ENCODE data around the gene CALHM6. TPM values are rescaled to one million over a fixed set of nuclear protein-coding genes. Genes with fewer than 3 reads are reported as not detected.

CALHM6 gene
- total RNA-seq, 1 donor from 2014 or later = 0.79 TPM

- no peak for TF ChIP-seq CTCF (IDR thresholded peaks at IDR 0.05; ENCODE audit: insufficient read depth, low read length, severe bottlenecking)
- no peak for FAIRE-seq
- H3K36me3 ChIP-seq (ENCODE audit: control insufficient read depth, insufficient read depth, low read length) = peaks cover 9% of the 10 kb centered on the region
Measured at GRCh38 chr6:116437656-116438055, 23.5 kb upstream of the CALHM6 start.

GRCh38 chr6:116438590-116439448, 22.4 kb upstream of the CALHM6 start:
- DNase-seq (ENCODE audit: low read depth) (no peak), FAIRE-seq (no peak)
- TF ChIP-seq CTCF (IDR thresholded peaks at IDR 0.05; ENCODE audit: insufficient read depth, low read length, severe bottlenecking) = no peak
- no peak overlapping the region for H3K4me3 ChIP-seq (ENCODE audit: low read depth, low read length)
- H3K36me3 ChIP-seq (ENCODE audit: control insufficient read depth, insufficient read depth, low read length) = peaks cover 5% of the 10 kb centered on the region
- no peaks in the 10 kb centered on the region for H3K27me3 ChIP-seq (ENCODE audit: control insufficient read depth, insufficient read depth, low read length)

More at GRCh38 chr6:116437656-116438055, 23.5 kb upstream of the CALHM6 start:
- DNase-seq (ENCODE audit: low read depth) = no peak
- no peak overlapping the region for H3K4me3 ChIP-seq (ENCODE audit: low read depth, low read length)
- H3K27me3 ChIP-seq (ENCODE audit: control insufficient read depth, insufficient read depth, low read length) = no peaks in the 10 kb centered on the region

- no peak for TF ChIP-seq CTCF (IDR thresholded peaks at IDR 0.05; ENCODE audit: insufficient read depth, low read length, severe bottlenecking)
- H3K36me3 ChIP-seq (ENCODE audit: control insufficient read depth, insufficient read depth, low read length) = peaks cover 5% of the 10 kb centered on the region
- H3K27me3 ChIP-seq (ENCODE audit: control insufficient read depth, insufficient read depth, low read length) = no peaks in the 10 kb centered on the region
- FAIRE-seq (no peak), DNase-seq (ENCODE audit: low read depth) (no peak)
- no peak overlapping the region for H3K4me3 ChIP-seq (ENCODE audit: low read depth, low read length)
Measured at GRCh38 chr6:116439522-116440051, 21.6 kb upstream of the CALHM6 start.

- DNase-seq (ENCODE audit: low read depth) (no peak), FAIRE-seq (no peak)
- Histone ChIP-seq H3K36me3 (ENCODE audit: control insufficient read depth, insufficient read depth, low read length) (no peaks in the 10 kb centered on the region), H3K27me3 (ENCODE audit: control insufficient read depth, insufficient read depth, low read length) (no peaks in the 10 kb centered on the region), H3K4me3 (ENCODE audit: low read depth, low read length) (no peak overlapping the region)
- no peak for TF ChIP-seq CTCF (IDR thresholded peaks at IDR 0.05; ENCODE audit: insufficient read depth, low read length, severe bottlenecking)
Measured at GRCh38 chr6:116443105-116443504, 18.1 kb upstream of the CALHM6 start.

GRCh38 chr6:116444092-116444491, 17.1 kb upstream of the CALHM6 start:
- TF ChIP-seq CTCF (IDR thresholded peaks at IDR 0.05; ENCODE audit: insufficient read depth, low read length, severe bottlenecking) = peak; percentile 47
- no peaks in the 10 kb centered on the region for H3K36me3 ChIP-seq (ENCODE audit: control insufficient read depth, insufficient read depth, low read length)
- no peaks in the 10 kb centered on the region for H3K27me3 ChIP-seq (ENCODE audit: control insufficient read depth, insufficient read depth, low read length)
- H3K4me3 ChIP-seq (ENCODE audit: low read depth, low read length) = no peak overlapping the region
- DNase-seq (ENCODE audit: low read depth) (peak; percentile 45), FAIRE-seq (no peak)
